Measurements from ENCODE around the gene SMIM14. TPM values are rescaled to one million over a fixed set of nuclear protein-coding genes. Genes with fewer than 3 reads are reported as not detected.

Gene SMIM14
- total and polyA plus RNA-seq, 9 of the 15 experiments (the other 6 are each of a cell fraction or from before 2014, with no cell fraction given), result 0.98 to 3.7 (median 2.2) TPM

DNA sequence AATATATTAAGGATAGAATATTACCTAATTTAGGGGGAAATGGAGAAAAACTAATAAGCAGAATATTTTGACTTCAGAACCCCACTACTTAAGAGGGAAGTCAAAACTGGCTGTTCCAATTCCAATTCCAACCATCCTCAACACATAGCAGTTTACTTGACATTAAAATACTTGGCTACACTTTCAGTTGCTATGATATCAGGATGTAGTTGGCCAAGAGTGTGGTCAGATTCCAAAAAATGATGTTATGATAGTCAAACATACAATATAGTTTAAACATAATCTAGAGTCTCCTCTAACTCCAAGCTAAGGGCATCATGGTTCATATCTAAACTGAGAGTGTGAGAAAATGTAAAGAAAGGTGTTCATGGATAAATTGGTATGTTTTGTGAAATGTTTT lies 16.5 kb upstream of the SMIM14 start:
- H3K4me1 ChIP-seq (replicated peaks in 1 of 2; ENCODE audit: control insufficient read depth in 2 of 2, insufficient read depth in 2 of 2, low read length in 2 of 2), result no peaks in the 10 kb centered on the region; a peak in 1 of 5 replicates
- H4K20me1 ChIP-seq (replicated peaks; ENCODE audit: control insufficient read depth, insufficient read depth, low read length), result no peaks in the 10 kb centered on the region
- no peak overlapping the region for H3K4me3 ChIP-seq
- in situ Hi-C loops (cut with MboI), result no loop called here
- BruUV-seq (replicated peaks), result no TSS peak
- no peaks in the 10 kb centered on the region for H3K27me3 ChIP-seq (ENCODE audit: control insufficient read depth in 2 of 2, insufficient read depth in 2 of 2, low read length in 2 of 2)
- no peak for ATAC-seq
- no peak for FAIRE-seq
- H3K79me2 ChIP-seq (ENCODE audit: control insufficient read depth, insufficient read depth, low read length), result no peaks in the 10 kb centered on the region
- H2AFZ ChIP-seq (ENCODE audit: low read depth, low read length), result no peak overlapping the region
- intact Hi-C loops (cut with micrococcal nuclease), result no loop called here
- ChIA-PET POLR2A (no interaction called here), CTCF (ENCODE audit: low intra/inter-chr PET ratio) (no interaction called here)
- no peak overlapping the region for H3K9ac ChIP-seq (ENCODE audit: insufficient read depth in 1 of 2, low read depth in 2 of 2, low read length in 2 of 2)
- no peak overlapping the region for H3K4me2 ChIP-seq (ENCODE audit: insufficient read depth, low read length)
- no peak overlapping the region for H3K27ac ChIP-seq (ENCODE audit: extremely low read depth, low read depth, low read length)
- H3K9me1 ChIP-seq (ENCODE audit: control insufficient read depth, insufficient read depth, low read length), result no peaks in the 10 kb centered on the region
- no peak for DNase-seq (ENCODE audit: extremely low read depth in 1 of 4, low spot score in 3 of 4)
- no peaks in the 10 kb centered on the region for H3K9me3 ChIP-seq (replicated peaks; ENCODE audit: control insufficient read depth, insufficient read depth, low read depth, low read length)
- H3K36me3 ChIP-seq (ENCODE audit: control insufficient read depth, insufficient read depth, low read length), result no peaks in the 10 kb centered on the region
- no peak for TF ChIP-seq ZNF318 (IDR thresholded peaks at IDR 0.05; ENCODE audit: borderline replicate concordance in 1 of 2, low read depth in 1 of 2)
- no peak for TF ChIP-seq ARID1B (IDR thresholded peaks at IDR 0.05)
- TF ChIP-seq E2F3 (CRISPR knock-in tag; IDR thresholded peaks at IDR 0.05), result no peak
- TF ChIP-seq ZNF644 (tag; IDR thresholded peaks at IDR 0.05; ENCODE audit: low read depth), result no peak
- TF ChIP-seq MED1 (CRISPR knock-in tag; IDR thresholded peaks at IDR 0.05; ENCODE audit: borderline replicate concordance), result no peak
- TF ChIP-seq GMEB1 (CRISPR knock-in tag; IDR thresholded peaks at IDR 0.05), result no peak
- TF ChIP-seq, protein P1, sequence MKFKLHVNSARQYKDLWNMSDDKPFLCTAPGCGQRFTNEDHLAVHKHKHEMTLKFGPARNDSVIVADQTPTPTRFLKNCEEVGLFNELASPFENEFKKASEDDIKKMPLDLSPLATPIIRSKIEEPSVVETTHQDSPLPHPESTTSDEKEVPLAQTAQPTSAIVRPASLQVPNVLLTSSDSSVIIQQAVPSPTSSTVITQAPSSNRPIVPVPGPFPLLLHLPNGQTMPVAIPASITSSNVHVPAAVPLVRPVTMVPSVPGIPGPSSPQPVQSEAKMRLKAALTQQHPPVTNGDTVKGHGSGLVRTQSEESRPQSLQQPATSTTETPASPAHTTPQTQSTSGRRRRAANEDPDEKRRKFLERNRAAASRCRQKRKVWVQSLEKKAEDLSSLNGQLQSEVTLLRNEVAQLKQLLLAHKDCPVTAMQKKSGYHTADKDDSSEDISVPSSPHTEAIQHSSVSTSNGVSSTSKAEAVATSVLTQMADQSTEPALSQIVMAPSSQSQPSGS (CRISPR knock-in tag; IDR thresholded peaks at IDR 0.05), result no peak
- TF ChIP-seq ZBTB17 (CRISPR knock-in tag; IDR thresholded peaks at IDR 0.05), result no peak
- TF ChIP-seq ZNF655 (CRISPR knock-in tag; IDR thresholded peaks at IDR 0.05), result no peak
- no peak for TF ChIP-seq NR2F6 (CRISPR knock-in tag; IDR thresholded peaks at IDR 0.05)
- TF ChIP-seq SMAD2 (IDR thresholded peaks at IDR 0.05; ENCODE audit: low read depth, low read length), result no peak

Measured in K562 (cell line).